OCI-M2 (cell line): ENCODE measurements around the gene CACNA1B.
"Not testable (repeated sequence)": the region's sequence is repeated elsewhere in the genome, so short reads cannot be mapped to it uniquely, and the experiment has no call there.

Source experiments
- DNase-seq: peaks from one replicate; lab custom pipeline; 2025; ENCODE audit not compliant: unreplicated experiment; lab: John Stamatoyannopoulos, UW

The CACNA1B gene

GRCh38 chr9:138094028-138094427 is 216.4 kb downstream of the CACNA1B start:
- no peak for DNase-seq

DNA sequence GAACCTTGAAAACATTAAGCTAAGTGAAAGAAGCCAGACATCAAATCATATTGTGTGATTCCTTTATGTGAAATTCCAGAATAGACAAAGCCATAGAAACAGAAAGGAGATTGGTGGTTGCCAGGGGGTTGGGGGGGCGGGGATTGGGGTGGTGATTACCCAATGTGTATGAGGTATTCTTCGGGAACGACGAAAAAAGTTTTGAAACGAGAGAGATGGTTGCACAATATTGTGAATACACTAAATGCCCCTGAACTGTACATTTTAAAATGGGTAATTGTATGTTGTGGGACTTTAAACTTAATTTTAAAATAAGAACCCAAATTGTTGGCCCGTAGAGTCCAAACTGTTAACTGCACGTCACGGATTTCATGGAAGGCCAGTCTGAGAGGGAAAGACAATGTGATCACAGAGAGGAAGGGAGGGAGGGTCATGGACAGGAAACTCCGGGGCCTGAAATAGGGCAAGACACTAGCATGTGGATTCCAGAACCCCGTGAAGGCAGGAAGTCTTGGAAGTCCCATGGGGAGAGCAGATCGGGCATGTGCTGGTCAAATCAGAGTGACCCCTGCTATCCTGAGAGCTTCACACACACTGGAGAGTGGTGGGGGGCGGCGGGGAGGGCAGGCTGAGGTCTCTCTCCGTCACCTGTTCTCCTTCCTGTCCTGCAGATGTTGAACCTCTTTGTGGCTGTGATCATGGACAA is 218.4 kb downstream of the CACNA1B start:
- DNase-seq = no peak

GRCh38 chr9:138096519-138096845 is 218.9 kb downstream of the CACNA1B start:
- no peak for DNase-seq

DNA sequence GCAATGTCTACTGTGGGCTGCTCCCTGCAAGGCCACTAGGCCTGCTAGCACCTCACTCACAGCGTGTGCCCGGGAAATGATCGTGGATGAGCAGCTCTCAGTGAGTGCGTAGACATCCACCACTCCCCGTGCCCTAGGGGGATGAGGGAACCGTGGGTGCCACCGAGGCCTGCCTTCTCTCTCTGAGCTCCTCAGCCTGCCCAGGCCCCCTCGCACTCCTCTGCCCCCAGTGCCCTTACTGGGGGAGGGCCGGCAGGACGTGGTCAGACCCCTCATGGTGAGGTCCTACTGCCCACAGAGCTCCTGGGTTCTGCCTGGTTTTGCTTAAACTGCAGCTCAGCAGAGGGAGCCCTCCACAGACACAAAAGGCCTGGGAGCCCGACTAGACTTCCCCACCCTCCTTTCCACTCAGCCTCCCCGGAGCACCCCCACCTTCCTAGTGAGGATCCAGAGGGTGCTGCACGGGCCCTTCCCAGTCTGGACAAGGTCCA is 220.0 kb downstream of the CACNA1B start:
- DNase-seq = no peak

DNA sequence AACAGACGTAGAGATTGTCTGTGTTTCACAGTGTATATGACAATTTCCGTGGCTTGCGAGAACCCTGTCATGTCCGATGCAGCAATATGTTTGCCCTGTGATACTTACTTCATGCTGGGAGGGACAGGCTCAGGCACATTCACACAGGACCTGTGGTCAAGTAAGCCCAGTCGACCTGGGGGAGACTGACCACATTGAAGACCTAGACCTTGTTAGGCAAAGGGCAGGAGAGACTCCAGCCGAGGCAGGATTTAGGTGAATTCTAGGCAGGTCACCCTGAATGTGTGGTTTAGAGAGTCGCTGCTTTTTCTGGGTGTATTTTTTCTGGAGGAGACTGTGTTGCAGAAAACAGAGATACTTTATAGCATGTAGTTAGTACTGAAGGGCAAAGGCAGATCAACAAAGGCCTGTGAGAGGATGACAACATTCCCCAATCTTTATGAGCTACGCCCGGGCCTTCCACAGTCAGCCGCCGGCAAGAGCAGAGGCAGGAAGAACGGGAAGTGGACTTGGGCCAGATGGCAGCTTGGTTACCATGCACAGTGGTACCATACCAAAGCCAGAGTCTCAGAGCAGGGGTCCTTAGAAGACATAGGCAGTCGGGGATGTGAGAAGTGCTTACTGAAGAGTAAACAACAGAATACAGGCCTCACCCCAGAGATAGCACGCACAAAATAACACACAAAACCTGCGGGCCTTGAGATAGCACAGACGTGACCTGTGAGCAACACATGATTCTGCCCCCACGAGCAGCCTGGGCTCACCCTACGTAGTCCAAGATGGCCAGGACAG is 220.7 kb downstream of the CACNA1B start:
- DNase-seq = no peak

DNA sequence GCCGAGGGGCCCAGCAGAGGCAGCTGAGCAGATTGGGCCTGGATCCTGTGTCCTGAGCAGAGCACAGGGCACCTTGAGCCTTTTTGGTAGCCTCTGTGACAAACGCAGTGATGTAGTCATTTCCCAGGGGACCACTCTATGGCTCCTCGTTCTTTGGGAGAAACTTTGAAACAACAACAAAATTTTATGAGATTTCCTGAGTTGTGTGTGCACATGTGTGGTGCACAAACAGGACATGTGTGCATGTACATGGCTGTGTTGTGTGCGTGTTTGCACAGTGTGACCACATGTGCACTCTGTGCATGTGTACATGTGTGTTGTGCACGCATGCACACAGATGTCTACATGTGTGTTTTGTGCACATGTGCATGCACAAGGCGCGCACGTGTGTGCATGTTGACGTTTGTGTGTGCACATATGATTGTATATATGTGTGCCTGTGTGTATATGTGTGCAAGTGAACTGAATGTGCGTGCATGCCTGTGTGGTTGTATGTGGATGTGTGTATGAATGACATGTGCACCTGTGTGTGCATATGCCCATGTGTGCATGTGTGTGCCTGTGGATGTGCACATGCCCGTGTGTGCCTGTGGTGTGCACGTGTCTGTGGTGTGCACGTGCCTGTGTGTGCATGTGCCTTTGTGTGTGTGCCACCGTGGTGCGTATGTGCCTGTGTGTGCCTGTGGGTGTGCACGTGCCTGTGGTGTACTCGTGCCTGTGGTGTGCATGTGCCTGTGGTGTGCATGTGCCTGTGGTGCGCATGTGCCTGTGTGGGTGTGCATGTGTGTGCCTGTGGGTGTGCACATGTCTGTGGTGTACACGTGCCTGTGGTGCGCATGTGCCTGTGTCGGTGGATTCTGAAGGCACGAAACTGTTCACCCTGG is 221.6 kb downstream of the CACNA1B start:
- DNase-seq = no peak

DNA sequence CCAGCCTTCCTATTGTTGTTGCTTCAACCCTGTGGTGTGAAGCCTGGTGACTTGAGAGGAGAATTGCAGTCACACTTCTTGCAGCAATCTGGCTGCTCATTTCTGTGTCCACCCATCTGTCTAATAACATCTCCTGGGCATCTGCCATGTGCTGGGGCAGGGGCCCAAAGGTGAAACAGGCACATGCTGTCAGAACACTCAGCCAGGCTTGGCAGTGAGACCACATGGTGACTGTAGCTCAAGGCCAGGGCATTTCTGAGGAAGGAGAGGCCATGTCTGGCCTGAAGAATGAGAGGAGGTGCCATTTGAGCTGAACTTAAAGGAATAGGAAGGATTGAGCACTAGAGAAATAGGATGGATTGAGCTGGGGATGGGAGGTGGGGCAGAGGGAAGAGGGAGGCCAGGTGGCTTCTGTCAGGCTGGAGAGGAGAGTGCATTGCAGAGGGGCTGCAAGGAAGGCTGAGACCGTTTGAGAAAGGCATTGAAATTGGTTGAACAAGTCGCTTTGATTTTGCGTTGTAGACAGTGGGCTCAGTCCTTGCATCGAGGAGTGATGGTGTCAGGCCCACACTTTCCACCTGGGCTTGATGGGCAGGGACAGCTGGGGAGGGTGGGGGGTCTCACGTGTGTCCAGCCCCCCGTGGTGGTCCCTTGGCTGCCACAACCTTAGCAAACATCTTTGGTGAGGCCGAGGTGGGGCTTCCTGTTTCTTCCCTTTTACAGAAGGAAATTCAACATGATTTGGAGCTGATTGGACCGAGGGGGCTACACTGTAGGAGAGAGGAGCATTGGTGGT is 222.4 kb downstream of the CACNA1B start:
- no peak for DNase-seq

- no peak for DNase-seq
These were observed 223.2 kb downstream of the CACNA1B start for GRCh38 chr9:138100711-138101350.

GRCh38 chr9:138101444-138102234 is 224.1 kb downstream of the CACNA1B start:
- no peak for DNase-seq

DNA sequence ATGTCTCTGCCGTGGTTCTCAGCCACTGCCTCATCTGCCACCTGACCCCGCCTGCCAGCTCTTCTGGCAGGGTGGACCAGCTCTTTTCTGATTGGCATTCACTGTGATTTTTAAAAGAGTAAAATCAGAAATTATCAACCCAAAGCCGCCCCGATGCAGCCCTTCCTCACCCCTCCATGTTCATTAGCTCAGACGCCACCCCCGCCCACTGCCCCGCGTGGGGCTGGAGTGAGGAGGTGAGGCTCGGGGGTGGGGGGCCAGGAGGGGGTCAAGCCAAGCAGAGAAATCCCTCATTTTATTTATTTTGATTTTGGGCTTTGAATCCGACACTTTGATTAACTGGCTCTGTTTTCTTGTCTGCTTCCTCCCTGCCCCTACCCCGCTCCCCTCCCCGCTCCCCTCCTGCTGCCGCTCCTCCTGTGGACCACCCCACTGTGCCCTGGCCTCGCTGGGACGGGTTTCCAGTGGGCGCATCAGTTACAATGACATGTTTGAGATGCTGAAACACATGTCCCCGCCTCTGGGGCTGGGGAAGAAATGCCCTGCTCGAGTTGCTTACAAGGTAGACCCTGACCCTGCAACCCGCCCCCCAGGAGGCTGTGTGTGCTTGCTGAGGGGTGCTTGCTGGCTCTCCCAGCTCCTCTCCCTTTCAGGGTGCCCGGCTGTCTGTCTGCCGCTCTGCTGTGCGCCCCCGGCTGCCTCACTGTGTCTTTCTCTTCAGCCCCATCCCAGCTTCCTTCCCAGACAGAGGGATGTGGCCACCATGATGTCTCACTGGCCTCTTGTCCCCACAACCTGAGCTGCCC is 224.9 kb downstream of the CACNA1B start:
- no peak for DNase-seq

DNA sequence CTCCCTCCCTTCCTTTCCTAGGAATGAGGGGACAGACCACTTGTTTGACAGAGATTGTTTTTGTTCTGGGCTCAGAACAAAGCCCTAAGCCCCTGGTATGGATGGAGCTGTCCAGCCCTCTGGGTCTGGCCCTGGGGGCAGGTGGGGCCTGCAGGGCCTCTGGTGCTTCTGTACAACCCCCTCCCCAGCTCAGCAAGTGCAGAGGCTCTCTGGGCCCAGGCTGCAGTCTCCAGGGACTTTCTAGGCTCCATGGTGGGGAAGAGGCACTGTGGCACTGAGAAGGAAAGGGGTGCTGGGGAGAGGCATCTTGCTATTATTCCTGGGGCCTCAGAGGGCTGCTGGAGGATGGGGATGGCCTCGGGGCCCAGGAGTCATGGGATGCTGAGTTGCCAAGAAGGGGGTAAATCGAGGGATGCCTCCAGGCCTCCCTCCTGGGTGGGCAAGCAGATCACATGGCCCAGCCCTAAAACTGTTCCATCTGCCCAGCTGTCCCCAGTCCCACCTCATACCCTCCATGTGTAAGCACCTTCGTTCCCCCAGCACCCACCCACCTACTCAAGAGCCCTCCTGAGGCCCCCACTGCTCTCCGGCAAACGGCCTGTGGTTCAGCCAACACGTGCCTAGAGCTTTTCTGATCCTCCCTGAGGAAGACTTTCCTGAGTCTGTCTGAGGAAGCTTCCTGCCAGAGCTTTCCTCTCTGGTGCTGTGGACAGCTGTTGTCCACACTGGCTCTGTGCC is 225.7 kb downstream of the CACNA1B start:
- no peak for DNase-seq

DNA sequence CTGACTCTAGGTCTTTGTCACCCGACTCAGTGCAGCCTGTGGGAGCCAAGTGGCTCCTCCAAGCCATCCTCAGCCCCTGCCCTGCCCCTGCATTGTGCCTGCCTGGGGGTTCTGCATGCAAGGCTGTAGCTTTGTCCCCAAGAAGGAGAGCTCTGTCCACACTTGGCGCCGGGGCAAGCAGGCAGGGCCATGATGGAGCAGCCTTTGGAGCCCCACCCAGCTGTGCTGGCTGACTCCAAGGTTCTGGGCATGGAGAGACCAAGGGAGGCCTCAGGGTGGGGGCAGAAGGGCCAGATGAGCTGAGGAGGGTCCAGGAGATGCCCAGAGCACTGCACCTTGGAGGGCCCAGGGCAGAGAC is 226.2 kb downstream of the CACNA1B start:
- no peak for DNase-seq

GRCh38 chr9:138104251-138105122 is 226.9 kb downstream of the CACNA1B start:
- DNase-seq = no peak

DNA sequence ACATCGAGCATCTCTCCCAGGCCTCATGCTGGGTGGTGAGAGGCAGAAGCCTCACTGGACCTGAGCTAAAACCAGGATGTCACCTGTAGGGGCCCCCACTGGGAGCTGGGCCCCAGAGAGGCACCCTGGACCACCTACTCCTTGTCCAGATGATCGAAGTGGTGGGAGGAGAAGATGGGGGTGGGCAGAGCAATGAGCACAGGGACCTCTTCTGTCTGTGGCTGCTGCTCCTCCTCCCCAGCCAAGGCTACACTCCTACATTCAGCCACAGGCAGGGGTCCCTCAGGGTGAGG is 227.5 kb downstream of the CACNA1B start:
- no peak for DNase-seq

DNA sequence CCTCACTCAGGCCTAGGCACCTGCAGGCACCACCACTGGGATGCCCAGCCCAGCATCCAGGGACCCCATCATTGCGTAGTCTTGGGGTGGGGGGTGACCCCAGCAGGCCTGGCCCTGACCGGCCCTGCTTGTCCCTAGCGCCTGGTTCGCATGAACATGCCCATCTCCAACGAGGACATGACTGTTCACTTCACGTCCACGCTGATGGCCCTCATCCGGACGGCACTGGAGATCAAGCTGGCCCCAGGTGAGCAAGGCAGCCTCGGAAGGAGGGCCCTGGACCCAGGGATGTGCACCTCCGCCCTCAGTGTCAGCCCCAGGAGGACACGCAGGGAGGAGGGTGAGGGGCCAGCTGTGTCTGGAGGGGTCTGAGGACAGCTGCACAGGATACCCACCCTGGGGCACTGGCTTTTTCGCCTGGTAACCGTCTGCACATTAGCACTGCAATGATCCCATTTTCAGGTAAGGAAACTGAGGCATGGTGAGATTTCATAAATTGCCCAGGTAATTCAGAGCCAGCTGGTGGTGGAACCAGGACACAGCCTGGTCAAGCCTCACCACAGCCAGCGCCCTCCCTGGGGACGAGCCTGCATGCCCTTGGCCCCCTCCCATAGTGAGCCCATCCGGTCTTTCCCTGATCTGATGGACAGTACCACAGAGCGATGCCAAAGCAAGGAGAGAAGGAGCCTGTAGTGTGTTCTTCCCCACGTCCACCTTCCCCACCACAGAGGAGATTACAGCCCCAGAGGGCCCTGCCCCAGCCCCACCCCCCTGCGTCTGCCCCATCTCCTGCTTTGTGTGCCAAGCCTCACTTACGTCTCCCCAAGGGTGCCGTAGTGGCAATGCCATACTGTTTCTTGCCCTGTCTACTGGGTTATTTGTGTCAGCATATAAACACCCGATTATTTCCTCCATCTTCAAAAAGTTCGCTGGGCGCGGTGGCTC is 228.3 kb downstream of the CACNA1B start:
- DNase-seq = no peak

- DNase-seq = not testable (repeated sequence)
These were observed 229.5 kb downstream of the CACNA1B start for GRCh38 chr9:138107039-138107438.
